ENCODE measurements around the gene FBXL7. TPM values are rescaled to one million over a fixed set of nuclear protein-coding genes. Genes with fewer than 3 reads are reported as not detected.

FBXL7 gene
- total and polyA plus RNA-seq, 2 of the 8 experiments (the other 6 are each of a cell fraction or from before 2014, with no cell fraction given) = 17.7 to 17.8 TPM

GRCh38 chr5:15727375-15727774 is 227.4 kb downstream of the FBXL7 start (continued):
- TF ChIP-seq EP300 (IDR thresholded peaks at IDR 0.05; ENCODE audit: borderline replicate concordance in 1 of 2, low read depth in 2 of 2, low read length in 2 of 2) = no peak
- TF ChIP-seq MAFK (IDR thresholded peaks at IDR 0.05; ENCODE audit: low read depth, low read length) = no peak
- TF ChIP-seq SIRT6 (IDR thresholded peaks at IDR 0.05; ENCODE audit: low read length) = no peak
- no peak for TF ChIP-seq KDM4A (IDR thresholded peaks at IDR 0.05; ENCODE audit: low read depth, low read length, severe bottlenecking)
- TF ChIP-seq YY1 (IDR thresholded peaks at IDR 0.05; ENCODE audit: low read depth, low read length) = no peak

Data from H1 (cell line).